Measurements from ENCODE around the gene SLC38A2.

Gene SLC38A2

DNA sequence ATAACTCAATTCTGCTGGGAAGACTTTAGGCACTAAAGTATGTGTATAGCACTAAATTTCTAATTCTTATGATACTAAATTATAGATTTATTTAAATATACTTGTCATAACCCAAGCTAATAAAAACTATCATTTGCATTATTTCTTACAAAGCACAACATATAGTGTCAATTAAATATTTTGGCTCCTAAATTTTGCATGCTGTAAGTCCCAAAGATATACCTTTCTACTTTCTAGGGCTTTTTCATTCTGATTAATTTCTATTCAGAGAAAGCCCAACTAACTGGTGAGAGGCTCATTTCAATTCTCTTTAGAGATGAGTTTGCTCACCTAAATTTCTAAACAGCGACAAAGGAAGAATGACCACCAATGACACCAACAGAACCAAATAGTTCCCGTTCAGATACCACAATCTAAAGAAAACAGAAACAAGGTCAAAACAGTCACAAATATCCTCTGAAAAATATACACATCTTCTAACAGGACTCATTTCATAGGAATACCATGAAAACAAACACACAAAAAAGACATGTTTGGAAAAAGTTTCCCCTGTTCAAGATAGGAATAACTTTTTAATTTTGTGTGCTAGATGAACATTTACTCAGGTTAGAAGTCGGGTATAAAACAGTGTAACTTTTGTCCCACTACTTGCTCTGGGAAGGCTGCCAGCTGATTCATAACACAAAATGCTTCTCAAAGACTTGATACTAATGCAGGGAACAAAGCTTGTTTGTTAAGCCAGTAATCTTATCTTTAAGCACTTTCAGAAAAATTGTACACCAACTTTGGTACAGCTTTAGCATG, 7.6 kb downstream of the SLC38A2 start:
- no peak overlapping the region for H3K27ac ChIP-seq (ENCODE audit: extremely low read depth, low read depth, low read length)
- CTCF ChIA-PET: interaction anchor here (1.1 to 1.3 kb wide), 2 partner anchors 103 to 293 kb away, joined by 3 to 5 read pairs; no protein-coding TSS in a partner anchor
- H3K9me3 ChIP-seq (ENCODE audit: control insufficient read depth, insufficient read depth, low read depth, low read length): no peaks in the 10 kb centered on the region
- H3K36me3 ChIP-seq (ENCODE audit: control insufficient read depth in 2 of 2, insufficient read depth in 1 of 2, low read length in 2 of 2): peaks cover 79 to 100% of the 10 kb centered on the region in 2 experiments
- H3K4me3 ChIP-seq (ENCODE audit: low read depth, low read length): no peak overlapping the region
- POLR2A ChIA-PET: interaction anchor here (0.7 to 1.5 kb wide), 3 partner anchors 15 to 296 kb away, joined by 3 read pairs; no protein-coding TSS in a partner anchor
- TF ChIP-seq, protein P1, sequence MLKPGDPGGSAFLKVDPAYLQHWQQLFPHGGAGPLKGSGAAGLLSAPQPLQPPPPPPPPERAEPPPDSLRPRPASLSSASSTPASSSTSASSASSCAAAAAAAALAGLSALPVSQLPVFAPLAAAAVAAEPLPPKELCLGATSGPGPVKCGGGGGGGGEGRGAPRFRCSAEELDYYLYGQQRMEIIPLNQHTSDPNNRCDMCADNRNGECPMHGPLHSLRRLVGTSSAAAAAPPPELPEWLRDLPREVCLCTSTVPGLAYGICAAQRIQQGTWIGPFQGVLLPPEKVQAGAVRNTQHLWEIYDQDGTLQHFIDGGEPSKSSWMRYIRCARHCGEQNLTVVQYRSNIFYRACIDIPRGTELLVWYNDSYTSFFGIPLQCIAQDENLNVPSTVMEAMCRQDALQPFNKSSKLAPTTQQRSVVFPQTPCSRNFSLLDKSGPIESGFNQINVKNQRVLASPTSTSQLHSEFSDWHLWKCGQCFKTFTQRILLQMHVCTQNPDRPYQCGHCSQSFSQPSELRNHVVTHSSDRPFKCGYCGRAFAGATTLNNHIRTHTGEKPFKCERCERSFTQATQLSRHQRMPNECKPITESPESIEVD (tag by site-specific recombination; IDR thresholded peaks at IDR 0.05): peak; percentile 54
- TF ChIP-seq ZNF274 (IDR thresholded peaks at IDR 0.05; ENCODE audit: low read length) (no peak), ZNF274 (tag by site-specific recombination; IDR thresholded peaks at IDR 0.05; ENCODE audit: borderline replicate concordance) (no peak), ZNF670 (tag by site-specific recombination; IDR thresholded peaks at IDR 0.05; ENCODE audit: low read depth) (no peak), ZSCAN16 (tag by site-specific recombination; IDR thresholded peaks at IDR 0.05) (no peak), YY2 (tag by site-specific recombination; IDR thresholded peaks at IDR 0.05) (no peak)
- H3K4me1 ChIP-seq (ENCODE audit: control insufficient read depth, insufficient read depth, low read length): peaks cover 22% of the 10 kb centered on the region

DNA sequence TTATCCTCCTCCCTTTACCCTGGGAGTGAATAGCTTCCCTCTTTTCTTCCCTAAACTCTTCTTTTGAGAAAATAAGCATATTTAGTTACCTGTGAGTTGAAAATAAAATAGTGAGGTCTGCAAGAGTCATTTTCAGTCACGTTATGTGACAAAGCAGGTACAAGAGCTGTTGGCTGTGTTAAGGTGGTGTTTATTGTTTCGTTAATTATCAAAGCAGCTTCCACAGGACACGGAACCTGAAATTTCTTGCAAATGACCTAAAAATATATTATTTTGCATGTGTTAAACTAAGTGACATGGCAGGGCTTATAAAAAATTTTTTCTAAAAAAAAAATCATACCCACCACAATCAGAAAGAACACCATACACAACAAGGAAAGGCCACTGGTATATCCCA, 8.3 kb downstream of the SLC38A2 start:
- POLR2A ChIA-PET: interaction anchor here (1.5 kb wide), 1 partner anchor 297 kb away, joined by 3 read pairs; no protein-coding TSS in a partner anchor
- CTCF ChIA-PET: interaction anchor here (1.1 to 1.3 kb wide), 2 partner anchors 102 to 292 kb away, joined by 3 to 5 read pairs; no protein-coding TSS in a partner anchor
- H3K27ac ChIP-seq (ENCODE audit: extremely low read depth, low read depth, low read length): no peak overlapping the region
- no peaks in the 10 kb centered on the region for H3K9me3 ChIP-seq (ENCODE audit: control insufficient read depth, insufficient read depth, low read depth, low read length)
- H3K4me1 ChIP-seq (ENCODE audit: control insufficient read depth, insufficient read depth, low read length): peaks cover 21% of the 10 kb centered on the region
- peaks cover 80 to 100% of the 10 kb centered on the region in 2 experiments for H3K36me3 ChIP-seq (ENCODE audit: control insufficient read depth in 2 of 2, insufficient read depth in 1 of 2, low read length in 2 of 2)
- TF ChIP-seq ZNF585B (tag by site-specific recombination; IDR thresholded peaks at IDR 0.05): no peak
- TF ChIP-seq, protein P2, sequence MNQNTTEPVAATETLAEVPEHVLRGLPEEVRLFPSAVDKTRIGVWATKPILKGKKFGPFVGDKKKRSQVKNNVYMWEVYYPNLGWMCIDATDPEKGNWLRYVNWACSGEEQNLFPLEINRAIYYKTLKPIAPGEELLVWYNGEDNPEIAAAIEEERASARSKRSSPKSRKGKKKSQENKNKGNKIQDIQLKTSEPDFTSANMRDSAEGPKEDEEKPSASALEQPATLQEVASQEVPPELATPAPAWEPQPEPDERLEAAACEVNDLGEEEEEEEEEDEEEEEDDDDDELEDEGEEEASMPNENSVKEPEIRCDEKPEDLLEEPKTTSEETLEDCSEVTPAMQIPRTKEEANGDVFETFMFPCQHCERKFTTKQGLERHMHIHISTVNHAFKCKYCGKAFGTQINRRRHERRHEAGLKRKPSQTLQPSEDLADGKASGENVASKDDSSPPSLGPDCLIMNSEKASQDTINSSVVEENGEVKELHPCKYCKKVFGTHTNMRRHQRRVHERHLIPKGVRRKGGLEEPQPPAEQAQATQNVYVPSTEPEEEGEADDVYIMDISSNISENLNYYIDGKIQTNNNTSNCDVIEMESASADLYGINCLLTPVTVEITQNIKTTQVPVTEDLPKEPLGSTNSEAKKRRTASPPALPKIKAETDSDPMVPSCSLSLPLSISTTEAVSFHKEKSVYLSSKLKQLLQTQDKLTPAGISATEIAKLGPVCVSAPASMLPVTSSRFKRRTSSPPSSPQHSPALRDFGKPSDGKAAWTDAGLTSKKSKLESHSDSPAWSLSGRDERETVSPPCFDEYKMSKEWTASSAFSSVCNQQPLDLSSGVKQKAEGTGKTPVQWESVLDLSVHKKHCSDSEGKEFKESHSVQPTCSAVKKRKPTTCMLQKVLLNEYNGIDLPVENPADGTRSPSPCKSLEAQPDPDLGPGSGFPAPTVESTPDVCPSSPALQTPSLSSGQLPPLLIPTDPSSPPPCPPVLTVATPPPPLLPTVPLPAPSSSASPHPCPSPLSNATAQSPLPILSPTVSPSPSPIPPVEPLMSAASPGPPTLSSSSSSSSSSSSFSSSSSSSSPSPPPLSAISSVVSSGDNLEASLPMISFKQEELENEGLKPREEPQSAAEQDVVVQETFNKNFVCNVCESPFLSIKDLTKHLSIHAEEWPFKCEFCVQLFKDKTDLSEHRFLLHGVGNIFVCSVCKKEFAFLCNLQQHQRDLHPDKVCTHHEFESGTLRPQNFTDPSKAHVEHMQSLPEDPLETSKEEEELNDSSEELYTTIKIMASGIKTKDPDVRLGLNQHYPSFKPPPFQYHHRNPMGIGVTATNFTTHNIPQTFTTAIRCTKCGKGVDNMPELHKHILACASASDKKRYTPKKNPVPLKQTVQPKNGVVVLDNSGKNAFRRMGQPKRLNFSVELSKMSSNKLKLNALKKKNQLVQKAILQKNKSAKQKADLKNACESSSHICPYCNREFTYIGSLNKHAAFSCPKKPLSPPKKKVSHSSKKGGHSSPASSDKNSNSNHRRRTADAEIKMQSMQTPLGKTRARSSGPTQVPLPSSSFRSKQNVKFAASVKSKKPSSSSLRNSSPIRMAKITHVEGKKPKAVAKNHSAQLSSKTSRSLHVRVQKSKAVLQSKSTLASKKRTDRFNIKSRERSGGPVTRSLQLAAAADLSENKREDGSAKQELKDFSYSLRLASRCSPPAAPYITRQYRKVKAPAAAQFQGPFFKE (tag by site-specific recombination; IDR thresholded peaks at IDR 0.05; ENCODE audit: borderline replicate concordance): no peak
- no peak overlapping the region for H3K4me3 ChIP-seq (ENCODE audit: low read depth, low read length)

DNA sequence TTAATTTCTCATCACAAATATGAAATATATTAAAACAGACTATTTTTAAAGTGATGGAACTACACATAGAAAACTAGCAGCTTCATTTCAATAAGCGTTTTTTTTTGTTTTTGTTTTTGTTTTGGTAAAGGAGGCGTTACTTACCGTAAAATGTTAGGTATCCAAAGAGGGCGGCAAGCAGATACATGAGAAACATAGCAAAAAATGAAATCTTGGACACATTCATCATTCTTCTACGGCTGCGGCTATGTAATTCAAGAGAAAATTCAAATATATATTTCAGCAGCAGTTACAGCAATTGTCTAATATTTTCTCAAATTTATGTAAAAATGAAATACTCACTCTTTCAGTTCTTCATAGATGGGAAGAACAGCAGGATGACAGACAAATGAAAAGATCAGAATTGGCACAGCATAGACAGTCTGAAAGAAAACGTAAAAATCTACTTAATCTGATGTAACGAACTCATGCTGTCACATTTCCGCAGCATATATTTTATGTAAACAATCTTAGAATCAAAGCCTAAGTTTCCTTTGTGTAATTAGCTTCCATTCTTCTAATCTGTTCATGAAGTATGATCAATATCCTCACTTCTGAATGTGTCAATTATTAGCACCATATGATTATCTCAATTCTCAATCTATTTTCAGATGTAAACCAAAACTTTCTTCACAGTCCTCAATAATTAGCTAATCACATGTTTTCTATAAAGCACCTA, 8.8 kb downstream of the SLC38A2 start:
- Histone ChIP-seq H3K4me1 (ENCODE audit: control insufficient read depth, insufficient read depth, low read length) (peaks cover 21% of the 10 kb centered on the region), H3K4me3 (ENCODE audit: low read depth, low read length) (no peak overlapping the region), H3K9me3 (ENCODE audit: control insufficient read depth, insufficient read depth, low read depth, low read length) (no peaks in the 10 kb centered on the region), H3K27ac (ENCODE audit: extremely low read depth, low read depth, low read length) (no peak overlapping the region), H3K36me3 (ENCODE audit: control insufficient read depth in 2 of 2, insufficient read depth in 1 of 2, low read length in 2 of 2) (peaks cover 75 to 100% of the 10 kb centered on the region in 2 experiments)
- TF ChIP-seq ZNF76 (tag by site-specific recombination; IDR thresholded peaks at IDR 0.05; ENCODE audit: borderline replicate concordance, low read depth): no peak
- TF ChIP-seq ZNF214 (tag by site-specific recombination; IDR thresholded peaks at IDR 0.05; ENCODE audit: borderline replicate concordance): no peak
- no peak for TF ChIP-seq ZNF473 (tag by site-specific recombination; IDR thresholded peaks at IDR 0.05)
- peak; percentile 29; the same call in 1 of the 2 replicates for TF ChIP-seq SP7 (tag by site-specific recombination; IDR thresholded peaks at IDR 0.05)
- TF ChIP-seq, protein P3, sequence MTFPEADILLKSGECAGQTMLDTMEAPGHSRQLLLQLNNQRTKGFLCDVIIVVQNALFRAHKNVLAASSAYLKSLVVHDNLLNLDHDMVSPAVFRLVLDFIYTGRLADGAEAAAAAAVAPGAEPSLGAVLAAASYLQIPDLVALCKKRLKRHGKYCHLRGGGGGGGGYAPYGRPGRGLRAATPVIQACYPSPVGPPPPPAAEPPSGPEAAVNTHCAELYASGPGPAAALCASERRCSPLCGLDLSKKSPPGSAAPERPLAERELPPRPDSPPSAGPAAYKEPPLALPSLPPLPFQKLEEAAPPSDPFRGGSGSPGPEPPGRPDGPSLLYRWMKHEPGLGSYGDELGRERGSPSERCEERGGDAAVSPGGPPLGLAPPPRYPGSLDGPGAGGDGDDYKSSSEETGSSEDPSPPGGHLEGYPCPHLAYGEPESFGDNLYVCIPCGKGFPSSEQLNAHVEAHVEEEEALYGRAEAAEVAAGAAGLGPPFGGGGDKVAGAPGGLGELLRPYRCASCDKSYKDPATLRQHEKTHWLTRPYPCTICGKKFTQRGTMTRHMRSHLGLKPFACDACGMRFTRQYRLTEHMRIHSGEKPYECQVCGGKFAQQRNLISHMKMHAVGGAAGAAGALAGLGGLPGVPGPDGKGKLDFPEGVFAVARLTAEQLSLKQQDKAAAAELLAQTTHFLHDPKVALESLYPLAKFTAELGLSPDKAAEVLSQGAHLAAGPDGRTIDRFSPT (tag by site-specific recombination; IDR thresholded peaks at IDR 0.05): no peak
- ChIA-PET POLR2A (interaction anchor here (1.5 kb wide), 1 partner anchor 298 kb away, joined by 3 read pairs; no protein-coding TSS in a partner anchor), CTCF (interaction anchor here (1.1 kb wide), 1 partner anchor 292 kb away, joined by 3 read pairs; no protein-coding TSS in a partner anchor)
